ENCODE results near the gene NEUROD4.
"Not testable (repeated sequence)": the region's sequence is repeated elsewhere in the genome, so short reads cannot be mapped to it uniquely, and the experiment has no call there.

The NEUROD4 gene

GRCh38 chr12:55019784-55020183 is at the start of gene NEUROD4:
Gene NEUROD4 (plus strand): TSS chr12:55019974. CDS start chr12:55026440, 6,466 bp downstream.
- DNase-seq: peak; percentile 29

GRCh38 chr12:54970741-54971140 is 49.0 kb upstream of the NEUROD4 start:
- DNase-seq: no peak

GRCh38 chr12:54973556-54973955 is 46.2 kb upstream of the NEUROD4 start:
- DNase-seq: no peak

- no peak for DNase-seq
These were observed 45.5 kb upstream of the NEUROD4 start for GRCh38 chr12:54974279-54974678.

- DNase-seq: no peak
These were observed 44.5 kb upstream of the NEUROD4 start for GRCh38 chr12:54975272-54975671.

GRCh38 chr12:54975875-54976274 is 43.9 kb upstream of the NEUROD4 start:
- no peak for DNase-seq

- no peak for DNase-seq
These were observed 42.6 kb upstream of the NEUROD4 start for GRCh38 chr12:54977155-54977554.

GRCh38 chr12:54977857-54978256 is 41.9 kb upstream of the NEUROD4 start:
- no peak for DNase-seq

GRCh38 chr12:54980341-54980740 is 39.4 kb upstream of the NEUROD4 start:
- DNase-seq: peak; percentile 54

- peak; percentile 60 for DNase-seq
These were observed 38.0 kb upstream of the NEUROD4 start for GRCh38 chr12:54981796-54982195.

GRCh38 chr12:54983536-54984101 is 36.2 kb upstream of the NEUROD4 start:
- peak; percentile 47 for DNase-seq

GRCh38 chr12:54984658-54985376 is 35.0 kb upstream of the NEUROD4 start, which contains the start of gene TESPA1:
Gene TESPA1 (minus strand): TSS chr12:54984762. CDS start chr12:54974562, 10,200 bp downstream.
- DNase-seq: peak; percentile 89

GRCh38 chr12:54986773-54987172 is 33.0 kb upstream of the NEUROD4 start:
- not testable (repeated sequence) for DNase-seq

GRCh38 chr12:54987611-54988231 is 32.1 kb upstream of the NEUROD4 start:
- DNase-seq: no peak

GRCh38 chr12:54988402-54989054 is 31.2 kb upstream of the NEUROD4 start:
- no peak for DNase-seq

GRCh38 chr12:54989829-54990228 is 29.9 kb upstream of the NEUROD4 start:
- DNase-seq: no peak

- peak; percentile 54 for DNase-seq
These were observed 28.4 kb upstream of the NEUROD4 start for GRCh38 chr12:54991161-54991990.

- no peak for DNase-seq
These were observed 27.8 kb upstream of the NEUROD4 start for GRCh38 chr12:54991991-54992375.

- peak; percentile 57 for DNase-seq
These were observed 26.5 kb upstream of the NEUROD4 start for GRCh38 chr12:54993181-54993835.

- DNase-seq: no peak
These were observed 23.6 kb upstream of the NEUROD4 start for GRCh38 chr12:54996205-54996604.

GRCh38 chr12:54997929-54998522 is 21.7 kb upstream of the NEUROD4 start:
- no peak for DNase-seq
